ENCODE measurements around the gene PXT1.

PXT1 gene

DNA sequence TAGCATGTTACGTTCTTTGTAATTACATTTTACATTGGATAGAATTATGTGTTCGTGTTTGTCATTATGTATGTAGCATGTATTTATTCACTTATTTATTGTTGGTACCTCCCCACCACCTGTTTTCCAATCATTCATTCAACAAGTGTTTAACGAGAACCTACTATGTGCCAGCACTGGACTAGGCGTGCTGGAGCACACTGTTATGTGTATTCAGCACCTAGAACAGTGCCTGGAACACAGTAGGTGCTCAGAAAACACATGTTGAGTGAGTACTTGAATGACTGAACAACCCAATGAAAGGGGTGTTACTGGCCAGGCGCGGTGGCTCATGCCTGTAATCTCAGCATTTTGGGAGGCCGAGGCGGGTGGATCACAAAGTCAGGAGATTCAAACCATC is 66.5 kb downstream of the PXT1 start (continued):
- TF ChIP-seq, protein P1, sequence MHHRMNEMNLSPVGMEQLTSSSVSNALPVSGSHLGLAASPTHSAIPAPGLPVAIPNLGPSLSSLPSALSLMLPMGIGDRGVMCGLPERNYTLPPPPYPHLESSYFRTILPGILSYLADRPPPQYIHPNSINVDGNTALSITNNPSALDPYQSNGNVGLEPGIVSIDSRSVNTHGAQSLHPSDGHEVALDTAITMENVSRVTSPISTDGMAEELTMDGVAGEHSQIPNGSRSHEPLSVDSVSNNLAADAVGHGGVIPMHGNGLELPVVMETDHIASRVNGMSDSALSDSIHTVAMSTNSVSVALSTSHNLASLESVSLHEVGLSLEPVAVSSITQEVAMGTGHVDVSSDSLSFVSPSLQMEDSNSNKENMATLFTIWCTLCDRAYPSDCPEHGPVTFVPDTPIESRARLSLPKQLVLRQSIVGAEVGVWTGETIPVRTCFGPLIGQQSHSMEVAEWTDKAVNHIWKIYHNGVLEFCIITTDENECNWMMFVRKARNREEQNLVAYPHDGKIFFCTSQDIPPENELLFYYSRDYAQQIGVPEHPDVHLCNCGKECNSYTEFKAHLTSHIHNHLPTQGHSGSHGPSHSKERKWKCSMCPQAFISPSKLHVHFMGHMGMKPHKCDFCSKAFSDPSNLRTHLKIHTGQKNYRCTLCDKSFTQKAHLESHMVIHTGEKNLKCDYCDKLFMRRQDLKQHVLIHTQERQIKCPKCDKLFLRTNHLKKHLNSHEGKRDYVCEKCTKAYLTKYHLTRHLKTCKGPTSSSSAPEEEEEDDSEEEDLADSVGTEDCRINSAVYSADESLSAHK (tag by site-specific recombination; IDR thresholded peaks at IDR 0.05): no peak
- peak; percentile 86 for TF ChIP-seq SCRT1 (tag by site-specific recombination; IDR thresholded peaks at IDR 0.05; ENCODE audit: borderline replicate concordance)

DNA sequence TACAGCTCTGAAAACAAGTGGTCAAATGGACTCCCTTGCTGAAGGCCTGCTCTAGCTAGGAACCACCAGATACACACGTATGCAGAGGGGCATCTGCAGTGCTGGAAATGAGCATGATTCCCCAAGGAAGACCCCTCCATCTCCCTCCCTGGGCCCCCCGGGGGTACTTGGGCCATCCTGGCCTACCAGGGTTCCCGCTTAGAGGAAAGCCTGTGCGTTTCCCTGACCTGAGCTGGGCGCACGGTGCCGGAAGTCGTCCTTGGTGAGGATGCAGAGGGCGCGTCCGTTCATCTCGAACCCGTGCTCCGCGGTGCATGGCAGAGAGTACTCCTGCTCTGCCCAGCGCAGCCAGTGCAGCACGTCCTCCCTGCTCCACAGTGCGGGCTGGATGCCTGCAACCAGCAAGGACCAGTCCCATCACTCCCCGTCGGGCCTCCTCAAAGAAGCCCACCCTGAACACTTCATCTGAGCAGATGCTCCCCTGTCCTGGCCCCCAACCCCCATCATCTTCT is 67.0 kb downstream of the PXT1 start:
- POLR2A ChIA-PET: no interaction called here
- no peak for TF ChIP-seq ZNF555 (tag by site-specific recombination; conservative IDR thresholded peaks at IDR 0.05)
- TF ChIP-seq, protein P2, sequence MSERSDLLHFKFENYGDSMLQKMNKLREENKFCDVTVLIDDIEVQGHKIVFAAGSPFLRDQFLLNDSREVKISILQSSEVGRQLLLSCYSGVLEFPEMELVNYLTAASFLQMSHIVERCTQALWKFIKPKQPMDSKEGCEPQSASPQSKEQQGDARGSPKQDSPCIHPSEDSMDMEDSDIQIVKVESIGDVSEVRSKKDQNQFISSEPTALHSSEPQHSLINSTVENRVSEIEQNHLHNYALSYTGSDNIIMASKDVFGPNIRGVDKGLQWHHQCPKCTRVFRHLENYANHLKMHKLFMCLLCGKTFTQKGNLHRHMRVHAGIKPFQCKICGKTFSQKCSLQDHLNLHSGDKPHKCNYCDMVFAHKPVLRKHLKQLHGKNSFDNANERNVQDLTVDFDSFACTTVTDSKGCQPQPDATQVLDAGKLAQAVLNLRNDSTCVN (tag by site-specific recombination; optimal IDR thresholded peaks at IDR 0.05): no peak
- TF ChIP-seq KLF16 (tag by site-specific recombination; IDR thresholded peaks at IDR 0.05): no peak
- TF ChIP-seq, protein P3, sequence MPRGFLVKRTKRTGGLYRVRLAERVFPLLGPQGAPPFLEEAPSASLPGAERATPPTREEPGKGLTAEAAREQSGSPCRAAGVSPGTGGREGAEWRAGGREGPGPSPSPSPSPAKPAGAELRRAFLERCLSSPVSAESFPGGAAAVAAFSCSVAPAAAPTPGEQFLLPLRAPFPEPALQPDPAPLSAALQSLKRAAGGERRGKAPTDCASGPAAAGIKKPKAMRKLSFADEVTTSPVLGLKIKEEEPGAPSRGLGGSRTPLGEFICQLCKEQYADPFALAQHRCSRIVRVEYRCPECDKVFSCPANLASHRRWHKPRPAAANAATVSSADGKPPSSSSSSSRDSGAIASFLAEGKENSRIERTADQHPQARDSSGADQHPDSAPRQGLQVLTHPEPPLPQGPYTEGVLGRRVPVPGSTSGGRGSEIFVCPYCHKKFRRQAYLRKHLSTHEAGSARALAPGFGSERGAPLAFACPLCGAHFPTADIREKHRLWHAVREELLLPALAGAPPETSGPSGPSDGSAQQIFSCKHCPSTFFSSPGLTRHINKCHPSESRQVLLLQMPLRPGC (tag by site-specific recombination; IDR thresholded peaks at IDR 0.05): no peak
- no peak for TF ChIP-seq ZNF214 (tag by site-specific recombination; IDR thresholded peaks at IDR 0.05; ENCODE audit: borderline replicate concordance)
- TF ChIP-seq, protein P4, sequence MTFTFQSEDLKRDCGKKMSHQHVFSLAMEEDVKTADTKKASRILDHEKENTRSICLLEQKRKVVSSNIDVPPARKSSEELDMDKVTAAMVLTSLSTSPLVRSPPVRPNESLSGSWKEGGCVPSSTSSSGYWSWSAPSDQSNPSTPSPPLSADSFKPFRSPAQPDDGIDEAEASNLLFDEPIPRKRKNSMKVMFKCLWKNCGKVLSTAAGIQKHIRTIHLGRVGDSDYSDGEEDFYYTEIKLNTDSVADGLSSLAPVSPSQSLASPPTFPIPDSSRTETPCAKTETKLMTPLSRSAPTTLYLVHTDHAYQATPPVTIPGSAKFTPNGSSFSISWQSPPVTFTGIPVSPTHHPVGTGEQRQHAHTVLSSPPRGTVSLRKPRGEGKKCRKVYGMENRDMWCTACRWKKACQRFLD (tag by site-specific recombination; IDR thresholded peaks at IDR 0.05): no peak
- TF ChIP-seq, protein P5, sequence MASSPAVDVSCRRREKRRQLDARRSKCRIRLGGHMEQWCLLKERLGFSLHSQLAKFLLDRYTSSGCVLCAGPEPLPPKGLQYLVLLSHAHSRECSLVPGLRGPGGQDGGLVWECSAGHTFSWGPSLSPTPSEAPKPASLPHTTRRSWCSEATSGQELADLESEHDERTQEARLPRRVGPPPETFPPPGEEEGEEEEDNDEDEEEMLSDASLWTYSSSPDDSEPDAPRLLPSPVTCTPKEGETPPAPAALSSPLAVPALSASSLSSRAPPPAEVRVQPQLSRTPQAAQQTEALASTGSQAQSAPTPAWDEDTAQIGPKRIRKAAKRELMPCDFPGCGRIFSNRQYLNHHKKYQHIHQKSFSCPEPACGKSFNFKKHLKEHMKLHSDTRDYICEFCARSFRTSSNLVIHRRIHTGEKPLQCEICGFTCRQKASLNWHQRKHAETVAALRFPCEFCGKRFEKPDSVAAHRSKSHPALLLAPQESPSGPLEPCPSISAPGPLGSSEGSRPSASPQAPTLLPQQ (tag by site-specific recombination; IDR thresholded peaks at IDR 0.05): no peak
- TF ChIP-seq, protein P6, sequence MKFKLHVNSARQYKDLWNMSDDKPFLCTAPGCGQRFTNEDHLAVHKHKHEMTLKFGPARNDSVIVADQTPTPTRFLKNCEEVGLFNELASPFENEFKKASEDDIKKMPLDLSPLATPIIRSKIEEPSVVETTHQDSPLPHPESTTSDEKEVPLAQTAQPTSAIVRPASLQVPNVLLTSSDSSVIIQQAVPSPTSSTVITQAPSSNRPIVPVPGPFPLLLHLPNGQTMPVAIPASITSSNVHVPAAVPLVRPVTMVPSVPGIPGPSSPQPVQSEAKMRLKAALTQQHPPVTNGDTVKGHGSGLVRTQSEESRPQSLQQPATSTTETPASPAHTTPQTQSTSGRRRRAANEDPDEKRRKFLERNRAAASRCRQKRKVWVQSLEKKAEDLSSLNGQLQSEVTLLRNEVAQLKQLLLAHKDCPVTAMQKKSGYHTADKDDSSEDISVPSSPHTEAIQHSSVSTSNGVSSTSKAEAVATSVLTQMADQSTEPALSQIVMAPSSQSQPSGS (tag by site-specific recombination; IDR thresholded peaks at IDR 0.05; ENCODE audit: low read depth): no peak
- no peak for TF ChIP-seq ZIC2 (tag by site-specific recombination; IDR thresholded peaks at IDR 0.05)
- no peak for TF ChIP-seq ZNF174 (tag by site-specific recombination; IDR thresholded peaks at IDR 0.05)
- TF ChIP-seq ZNF391 (tag by site-specific recombination; IDR thresholded peaks at IDR 0.05; ENCODE audit: borderline replicate concordance, low read depth): no peak
- no peak for TF ChIP-seq ZNF404 (tag by site-specific recombination; IDR thresholded peaks at IDR 0.05)
- TF ChIP-seq, protein P7, sequence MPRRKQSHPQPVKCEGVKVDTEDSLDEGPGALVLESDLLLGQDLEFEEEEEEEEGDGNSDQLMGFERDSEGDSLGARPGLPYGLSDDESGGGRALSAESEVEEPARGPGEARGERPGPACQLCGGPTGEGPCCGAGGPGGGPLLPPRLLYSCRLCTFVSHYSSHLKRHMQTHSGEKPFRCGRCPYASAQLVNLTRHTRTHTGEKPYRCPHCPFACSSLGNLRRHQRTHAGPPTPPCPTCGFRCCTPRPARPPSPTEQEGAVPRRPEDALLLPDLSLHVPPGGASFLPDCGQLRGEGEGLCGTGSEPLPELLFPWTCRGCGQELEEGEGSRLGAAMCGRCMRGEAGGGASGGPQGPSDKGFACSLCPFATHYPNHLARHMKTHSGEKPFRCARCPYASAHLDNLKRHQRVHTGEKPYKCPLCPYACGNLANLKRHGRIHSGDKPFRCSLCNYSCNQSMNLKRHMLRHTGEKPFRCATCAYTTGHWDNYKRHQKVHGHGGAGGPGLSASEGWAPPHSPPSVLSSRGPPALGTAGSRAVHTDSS (tag by site-specific recombination; IDR thresholded peaks at IDR 0.05): no peak
- Histone ChIP-seq H3K36me3 (ENCODE audit: control insufficient read depth in 2 of 2, insufficient read depth in 1 of 2, low read length in 2 of 2) (no peaks in the 10 kb centered on the region), H3K27ac (ENCODE audit: extremely low read depth, low read depth, low read length) (no peak overlapping the region), H3K4me3 (ENCODE audit: low read depth, low read length) (no peak overlapping the region), H3K4me1 (ENCODE audit: control insufficient read depth, insufficient read depth, low read length) (no peaks in the 10 kb centered on the region), H3K9me3 (ENCODE audit: control insufficient read depth, insufficient read depth, low read depth, low read length) (no peaks in the 10 kb centered on the region)
- CTCF ChIA-PET: no interaction called here

Measured in HEK293 (cell line).